Measurements from ENCODE around the gene COP1.
"Not testable (repeated sequence)": the region's sequence is repeated elsewhere in the genome, so short reads cannot be mapped to it uniquely, and the experiment has no call there.

Gene COP1

GRCh38 chr1:176206961-176207902 is at the start of gene COP1:
COP1 (minus strand) TSS chr1:176207286; CDS start chr1:176206978, 308 bp downstream.
- DNase-seq (ENCODE audit: low spot score) = peak; percentile 95

- DNase-seq (ENCODE audit: low spot score) = no peak
Observed at GRCh38 chr1:176252191-176252590, 45.1 kb upstream of the COP1 start.

GRCh38 chr1:176244851-176245250 is 37.8 kb upstream of the COP1 start:
- DNase-seq (ENCODE audit: low spot score) = no peak

- no peak for DNase-seq (ENCODE audit: low spot score)
Observed at GRCh38 chr1:176243746-176244145, 36.7 kb upstream of the COP1 start.

GRCh38 chr1:176241385-176242015 is 34.4 kb upstream of the COP1 start:
- no peak for DNase-seq (ENCODE audit: low spot score)

- DNase-seq (ENCODE audit: low spot score) = not testable (repeated sequence)
Observed at GRCh38 chr1:176233657-176234056, 26.6 kb upstream of the COP1 start.

GRCh38 chr1:176227579-176227978 is 20.5 kb upstream of the COP1 start:
- DNase-seq (ENCODE audit: low spot score) = no peak

- no peak for DNase-seq (ENCODE audit: low spot score)
Observed at GRCh38 chr1:176225911-176226310, 18.8 kb upstream of the COP1 start.

- DNase-seq (ENCODE audit: low spot score) = no peak
Observed at GRCh38 chr1:176225479-176225875, 18.4 kb upstream of the COP1 start.

- DNase-seq (ENCODE audit: low spot score) = no peak
Observed at GRCh38 chr1:176222196-176222595, 15.1 kb upstream of the COP1 start.

GRCh38 chr1:176220100-176220689 is 13.1 kb upstream of the COP1 start:
- DNase-seq (ENCODE audit: low spot score) = no peak

GRCh38 chr1:176217461-176218099 is 10.5 kb upstream of the COP1 start:
- no peak for DNase-seq (ENCODE audit: low spot score)

GRCh38 chr1:176216031-176216430 is 8.9 kb upstream of the COP1 start:
- DNase-seq (ENCODE audit: low spot score) = no peak

GRCh38 chr1:176211396-176212165 is 4.5 kb upstream of the COP1 start:
- DNase-seq (ENCODE audit: low spot score) = no peak

- peak; percentile 5 for DNase-seq (ENCODE audit: low spot score)
Observed at GRCh38 chr1:176208034-176208433, 948 bp upstream of the COP1 start.

GRCh38 chr1:176206006-176206960 is 803 bp downstream of the COP1 start:
- peak; percentile 20 for DNase-seq (ENCODE audit: low spot score)

GRCh38 chr1:176205332-176205914 is 1.7 kb downstream of the COP1 start:
- peak; percentile 1 for DNase-seq (ENCODE audit: low spot score)

GRCh38 chr1:176204655-176205054 is 2.4 kb downstream of the COP1 start:
- not testable (repeated sequence) for DNase-seq (ENCODE audit: low spot score)

- no peak for DNase-seq (ENCODE audit: low spot score)
Observed at GRCh38 chr1:176203735-176204134, 3.4 kb downstream of the COP1 start.

- DNase-seq (ENCODE audit: low spot score) = no peak
Observed at GRCh38 chr1:176201568-176201967, 5.5 kb downstream of the COP1 start.
